NCI-H460 (cell line): ENCODE results near the gene NPDC1. TPM values are rescaled to one million over a fixed set of nuclear protein-coding genes. Genes with fewer than 3 reads are reported as not detected.
A peak's percentile ranks its signal among the peaks of the same experiment; 100 is the strongest.
"Not testable (repeated sequence)": the region's sequence is repeated elsewhere in the genome, so short reads cannot be mapped to it uniquely, and the experiment has no call there.

ENCODE experiments used
- DNase-seq: peaks from one replicate; pipeline ENCODE4 v3.0.0-alpha.2; 2016; ENCODE audit warnings: low read depth; ENCODE audit errors: extremely low read depth
- total RNA-seq: library from RNA; depleted of rRNA; stranded (reverse); fragments of >200 nt; shearing (Covaris generic); gene quantifications from 2 replicates; pipeline ENCODE4 v1.2.3, GENCODE V29; 2014

The NPDC1 gene
- total RNA-seq, 1 experiment from 2014 or later: 30.3 TPM

GRCh38 chr9:137042751-137043727 lies 2.9 kb downstream of the NPDC1 start:
- no peak for DNase-seq

DNA sequence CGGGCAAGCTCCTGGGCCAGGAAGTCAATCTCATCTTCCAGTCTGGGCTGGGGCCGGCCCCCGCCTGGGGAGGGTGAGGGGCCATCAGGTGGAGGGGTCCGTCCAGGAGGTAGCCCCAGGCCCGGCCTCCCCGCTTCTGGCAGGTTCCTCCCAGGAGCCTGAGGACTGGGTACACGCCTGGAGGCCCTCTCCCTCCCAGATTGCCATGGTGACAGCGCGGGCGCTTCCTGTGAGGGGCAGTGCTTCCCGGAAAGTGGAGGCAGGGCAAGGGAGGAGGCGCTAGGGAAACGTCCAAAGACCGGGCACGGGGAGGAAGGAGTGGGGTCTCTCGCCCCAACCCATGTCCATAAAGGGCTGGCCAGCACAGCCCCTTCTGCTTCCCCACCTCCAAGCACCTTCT lies 4.9 kb downstream of the NPDC1 start:
- no peak for DNase-seq

GRCh38 chr9:137040568-137040967 lies 5.4 kb downstream of the NPDC1 start:
- DNase-seq: no peak

GRCh38 chr9:137039611-137040366 lies 6.2 kb downstream of the NPDC1 start:
- no peak for DNase-seq

GRCh38 chr9:137038916-137039315 lies 7.1 kb downstream of the NPDC1 start:
- no peak for DNase-seq

GRCh38 chr9:137037483-137037882 lies 8.5 kb downstream of the NPDC1 start:
- no peak for DNase-seq

DNA sequence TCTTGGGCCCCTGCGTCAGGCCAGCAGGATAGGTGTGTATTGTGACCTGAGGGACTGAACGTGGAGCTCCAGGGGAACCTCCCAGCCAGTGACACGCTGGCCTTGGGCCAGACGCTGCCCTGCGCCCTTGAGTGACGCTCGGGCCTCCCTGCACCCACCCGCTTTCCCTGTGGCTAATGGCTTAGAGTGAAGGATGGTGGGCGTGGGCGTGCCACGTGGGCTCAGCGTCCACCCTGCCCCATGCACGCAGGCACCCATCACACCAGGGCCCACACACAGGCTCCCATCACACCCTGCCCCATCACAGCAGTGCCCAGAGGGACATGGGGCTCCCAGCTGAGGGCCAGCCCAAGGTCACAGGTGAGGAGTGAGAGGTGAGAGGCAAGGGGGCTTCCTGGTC lies 8.9 kb downstream of the NPDC1 start:
- no peak for DNase-seq

DNA sequence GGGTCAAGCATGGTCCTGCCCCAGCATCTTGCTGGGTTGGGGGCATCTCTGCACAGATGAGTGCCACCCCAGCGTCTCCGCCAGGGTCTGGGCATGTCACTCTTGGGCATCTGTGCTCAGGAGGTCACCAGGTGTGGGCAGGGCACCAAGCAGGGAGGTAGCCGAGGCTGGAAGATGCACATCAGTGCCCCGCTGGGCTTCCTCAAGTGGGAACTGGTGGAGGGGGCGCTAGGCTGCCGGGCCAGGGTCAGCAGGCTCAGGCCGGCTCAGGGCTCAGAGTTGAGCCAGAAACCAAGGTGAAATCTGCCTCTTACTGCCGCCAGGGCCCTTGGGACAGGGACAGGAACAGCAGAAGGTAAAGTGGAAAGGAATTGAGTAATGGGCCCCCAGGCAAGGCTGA lies 10.0 kb downstream of the NPDC1 start:
- no peak for DNase-seq

- DNase-seq: no peak
Measured at GRCh38 chr9:137035507-137035834, 10.5 kb downstream of the NPDC1 start.

GRCh38 chr9:137034709-137035506 lies 11.1 kb downstream of the NPDC1 start:
- peak; percentile 76 for DNase-seq

GRCh38 chr9:137034039-137034708 lies 11.8 kb downstream of the NPDC1 start:
- no peak for DNase-seq

DNA sequence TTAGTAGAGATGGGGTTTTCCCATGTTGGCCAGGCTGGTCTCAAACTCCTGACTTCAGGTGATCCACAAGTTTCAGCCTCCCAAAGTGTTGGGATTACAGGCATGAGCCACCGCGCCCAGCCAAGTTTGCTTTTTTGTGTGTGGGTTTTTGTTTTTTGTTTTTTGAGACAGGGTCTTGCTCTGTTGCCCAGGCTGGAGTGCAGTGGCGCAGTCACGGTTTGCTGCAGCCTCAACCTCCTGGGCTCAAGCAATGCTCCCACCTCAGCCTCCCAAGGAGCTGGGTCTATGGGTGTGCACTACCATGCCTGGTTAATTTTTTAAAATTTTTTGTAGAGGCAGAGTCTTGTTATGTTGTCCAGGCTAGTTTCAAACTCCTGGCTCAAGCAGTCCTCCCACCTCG lies 12.5 kb downstream of the NPDC1 start:
- DNase-seq: not testable (repeated sequence)

GRCh38 chr9:137032858-137033257 lies 13.1 kb downstream of the NPDC1 start:
- DNase-seq: no peak

DNA sequence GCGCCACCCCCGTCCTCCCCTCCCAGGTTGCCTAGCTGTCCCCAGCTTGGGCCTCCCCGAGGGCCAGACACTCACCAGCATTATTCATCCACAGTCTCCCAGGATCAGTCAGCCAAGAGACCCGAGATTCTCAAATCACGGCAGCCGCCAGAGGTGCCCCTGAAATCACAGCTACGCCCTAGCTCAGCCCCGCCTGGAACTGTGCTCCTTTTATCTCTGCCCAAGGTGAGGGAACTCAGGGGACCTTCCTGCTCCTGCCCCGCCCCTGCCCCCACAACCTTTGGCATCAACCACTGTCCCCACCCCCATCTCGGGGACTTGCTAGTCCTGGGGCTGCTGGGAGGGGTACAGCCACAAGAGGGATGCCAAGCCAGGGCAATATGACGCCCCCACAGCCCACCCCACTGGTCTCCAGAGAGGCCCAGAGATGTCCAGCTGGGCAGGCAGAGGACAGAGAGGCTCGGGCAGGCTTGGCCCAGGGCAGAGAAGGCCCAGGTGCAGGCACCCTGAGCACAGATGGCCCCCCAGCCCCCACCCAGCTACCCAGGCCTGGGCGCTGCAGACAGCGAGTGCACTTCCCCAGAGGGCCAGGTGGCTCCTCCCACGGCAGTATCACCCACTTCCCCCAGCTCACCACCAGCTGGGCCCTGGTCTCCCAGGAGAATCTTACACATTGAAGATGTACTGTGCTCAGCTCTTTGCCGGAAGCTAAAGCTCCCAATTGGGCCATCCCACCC lies 13.9 kb downstream of the NPDC1 start, which contains the start of gene FUT7:
Gene FUT7, minus strand, starts transcription at position 185 of the 737 bp plus-strand sequence. Its CDS starts 97 bp downstream, at position 88.
- DNase-seq: no peak

- no peak for DNase-seq
Measured at GRCh38 chr9:137030538-137031527, 15.1 kb downstream of the NPDC1 start.

- no peak for DNase-seq
Measured at GRCh38 chr9:137030006-137030405, 16.0 kb downstream of the NPDC1 start.

DNA sequence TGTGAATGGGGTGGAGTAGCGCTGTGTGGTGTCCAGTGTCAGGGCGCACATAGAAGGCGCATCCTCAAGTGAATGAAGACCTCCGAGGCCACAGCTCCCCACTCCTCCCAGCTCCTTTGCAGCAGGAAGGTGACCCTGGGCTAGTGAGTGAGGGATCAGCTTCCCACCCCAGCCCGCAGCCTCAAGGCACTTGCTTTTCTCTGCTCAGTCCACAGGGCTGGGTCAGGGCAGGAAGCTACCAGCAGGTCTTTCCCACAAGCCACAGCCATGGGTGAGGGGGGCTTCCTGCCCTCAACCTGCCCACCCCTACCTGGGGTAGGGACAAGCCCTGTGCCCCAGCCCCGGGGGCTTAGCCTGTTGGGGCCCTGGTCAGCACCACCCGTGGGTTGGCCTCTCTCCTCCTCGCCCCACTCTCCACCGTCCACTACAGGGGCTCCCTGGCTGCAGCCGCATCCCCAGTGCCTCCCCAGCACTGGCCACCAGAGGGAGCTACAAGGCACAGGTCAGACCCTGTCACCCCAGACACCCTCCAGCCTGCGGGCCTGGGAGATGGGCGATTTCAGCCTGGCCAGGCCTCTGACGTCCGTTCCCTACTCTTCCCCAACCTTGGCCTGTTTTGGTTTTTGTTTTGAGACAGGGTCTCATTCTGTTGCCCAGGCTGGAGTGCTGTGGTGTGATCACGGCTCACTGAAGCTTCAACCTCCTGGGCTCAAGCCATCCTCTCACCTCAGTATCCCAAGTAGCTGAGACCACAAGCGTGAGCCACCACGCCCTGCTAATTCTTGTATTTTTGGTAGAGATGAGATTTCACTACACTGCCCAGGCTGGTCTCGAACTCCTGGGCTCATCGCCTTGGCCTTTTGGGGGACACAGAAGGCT lies 16.7 kb downstream of the NPDC1 start:
- peak; percentile 68 for DNase-seq
